ENCODE results near the gene STAMBPL1. TPM values are rescaled to one million over a fixed set of nuclear protein-coding genes. Genes with fewer than 3 reads are reported as not detected.
"Not testable (repeated sequence)": the region's sequence is repeated elsewhere in the genome, so short reads cannot be mapped to it uniquely, and the experiment has no call there.

The STAMBPL1 gene
- polyA plus RNA-seq (ENCODE audit: insufficient read length), result 5.4 TPM

GRCh38 chr10:88879534-88880281 lies at the start of gene STAMBPL1:
Gene STAMBPL1 (plus strand): TSS chr10:88880245. CDS start chr10:88901709, 21,464 bp downstream.
- no peak for DNase-seq

- no peak for DNase-seq
Measured at GRCh38 chr10:88830643-88831268, 49.3 kb upstream of the STAMBPL1 start.

- DNase-seq, result no peak
Measured at GRCh38 chr10:88831709-88832108, 48.3 kb upstream of the STAMBPL1 start.

- no peak for DNase-seq
Measured at GRCh38 chr10:88832376-88832775, 47.7 kb upstream of the STAMBPL1 start.

GRCh38 chr10:88833156-88833555 lies 46.9 kb upstream of the STAMBPL1 start:
- no peak for DNase-seq

GRCh38 chr10:88833723-88834122 lies 46.3 kb upstream of the STAMBPL1 start:
- no peak for DNase-seq

- DNase-seq, result peak; percentile 88
Measured at GRCh38 chr10:88835096-88835909, 44.7 kb upstream of the STAMBPL1 start.

GRCh38 chr10:88835910-88836221 lies 44.2 kb upstream of the STAMBPL1 start:
- DNase-seq, result no peak

GRCh38 chr10:88837632-88838031 lies 42.4 kb upstream of the STAMBPL1 start:
- not testable (repeated sequence) for DNase-seq

- DNase-seq, result no peak
Measured at GRCh38 chr10:88838766-88839350, 41.2 kb upstream of the STAMBPL1 start.

- DNase-seq, result no peak
Measured at GRCh38 chr10:88840104-88840503, 39.9 kb upstream of the STAMBPL1 start.

- no peak for DNase-seq
Measured at GRCh38 chr10:88840881-88841280, 39.2 kb upstream of the STAMBPL1 start.

GRCh38 chr10:88841316-88842111 lies 38.5 kb upstream of the STAMBPL1 start:
- DNase-seq, result no peak

- DNase-seq, result no peak
Measured at GRCh38 chr10:88843171-88843570, 36.9 kb upstream of the STAMBPL1 start.

- no peak for DNase-seq
Measured at GRCh38 chr10:88848499-88848898, 31.5 kb upstream of the STAMBPL1 start.

- no peak for DNase-seq
Measured at GRCh38 chr10:88849234-88849633, 30.8 kb upstream of the STAMBPL1 start.

- no peak for DNase-seq
Measured at GRCh38 chr10:88850712-88851111, 29.3 kb upstream of the STAMBPL1 start.

- no peak for DNase-seq
Measured at GRCh38 chr10:88851706-88852105, 28.3 kb upstream of the STAMBPL1 start, which contains the start of gene ANKRD22. Gene ANKRD22 (minus strand): TSS chr10:88851844. CDS start chr10:88851607, 237 bp downstream.

GRCh38 chr10:88852327-88852726 lies 27.7 kb upstream of the STAMBPL1 start:
- no peak for DNase-seq

- DNase-seq, result no peak
Measured at GRCh38 chr10:88853155-88853881, 26.7 kb upstream of the STAMBPL1 start.

GRCh38 chr10:88854684-88855083 lies 25.4 kb upstream of the STAMBPL1 start:
- no peak for DNase-seq

Measured in hindlimb muscle (tissue), 1 donor.